H9 (cell line): ENCODE measurements around the gene PSTK. TPM values are rescaled to one million over a fixed set of nuclear protein-coding genes. Genes with fewer than 3 reads are reported as not detected.

Experiments
- DNase-seq: peaks from one replicate; pipeline ENCODE4 v3.0.0-alpha.2; 2017
- H2AFZ ChIP-seq: one replicate; pipeline ENCODE4 v1.6.1; 2013; ENCODE audit warnings: mild to moderate bottlenecking, low read length, control low read depth, moderate library complexity
- H2AK5ac ChIP-seq: 2 replicates; pipeline ENCODE4 v1.6.1; 2013; ENCODE audit warnings: low read length, control low read depth, mixed read lengths; ENCODE audit not compliant: insufficient read length
- H2BK120ac ChIP-seq: one replicate; pipeline ENCODE4 v1.6.1; 2013; ENCODE audit warnings: low read depth, mild to moderate bottlenecking, low read length, control low read depth, inconsistent platforms; ENCODE audit not compliant: poor library complexity, severe bottlenecking
- H2BK12ac ChIP-seq: 2 replicates; pipeline ENCODE4 v1.6.1; 2013; ENCODE audit warnings: low read length, control low read depth, mixed read lengths, low read depth; ENCODE audit not compliant: insufficient read length
- H2BK15ac ChIP-seq: 2 replicates; pipeline ENCODE4 v1.6.1; 2013; ENCODE audit warnings: low read depth, low read length, control low read depth
- H2BK20ac ChIP-seq: one replicate; pipeline ENCODE4 v1.6.1; 2013; ENCODE audit warnings: low read depth, mild to moderate bottlenecking, low read length, control low read depth, inconsistent platforms; ENCODE audit not compliant: poor library complexity, severe bottlenecking
- H2BK5ac ChIP-seq: 2 replicates; pipeline ENCODE4 v1.6.1; 2013; ENCODE audit warnings: low read length, control low read depth, mixed read lengths; ENCODE audit not compliant: insufficient read length
- H3K14ac ChIP-seq: 2 replicates; pipeline ENCODE4 v1.6.1; 2013; ENCODE audit warnings: low read length, control low read depth; ENCODE audit not compliant: insufficient read depth
- H3K18ac ChIP-seq: 2 replicates; pipeline ENCODE4 v1.6.1; 2013; ENCODE audit warnings: low read depth, mild to moderate bottlenecking, mixed read lengths, low read length, control low read depth; ENCODE audit not compliant: insufficient read length
- H3K23ac ChIP-seq: 2 replicates; pipeline ENCODE4 v1.6.1; 2013; ENCODE audit warnings: low read length, control low read depth, mixed read lengths, low read depth; ENCODE audit not compliant: insufficient read length
- H3K23me2 ChIP-seq: 2 replicates; pipeline ENCODE4 v1.6.1; 2013; ENCODE audit warnings: low read depth, mild to moderate bottlenecking, mixed read lengths, low read length, control low read depth; ENCODE audit not compliant: insufficient read length, poor library complexity, severe bottlenecking
- H3K27ac ChIP-seq: 2 replicates; pipeline ENCODE4 v1.5.1; 2013; ENCODE audit warnings: low read length, control low read depth, mixed read lengths, low read depth; ENCODE audit not compliant: insufficient read length
- H3K27me3 ChIP-seq: 2 replicates; pipeline ENCODE4 v1.6.1; 2013; ENCODE audit warnings: low read length, control low read depth, inconsistent platforms; ENCODE audit not compliant: insufficient read depth
- H3K4ac ChIP-seq: 2 replicates; pipeline ENCODE4 v1.6.1; 2013; ENCODE audit warnings: low read depth, mild to moderate bottlenecking, control low read depth, inconsistent platforms, low read length, moderate library complexity
- H3K4me1 ChIP-seq: 2 replicates; pipeline ENCODE4 v1.6.1; 2013; ENCODE audit warnings: low read length, control low read depth, inconsistent platforms; ENCODE audit not compliant: insufficient read depth
- H3K4me2 ChIP-seq: 2 replicates; pipeline ENCODE4 v1.6.1; 2013; ENCODE audit warnings: low read length, control low read depth, mixed read lengths; ENCODE audit not compliant: insufficient read length, insufficient read depth
- H3K56ac ChIP-seq: 2 replicates; pipeline ENCODE4 v1.6.1; 2013; ENCODE audit warnings: low read depth, mild to moderate bottlenecking, mixed read lengths, low read length, control low read depth; ENCODE audit not compliant: insufficient read length
- H3K79me1 ChIP-seq: 2 replicates; pipeline ENCODE4 v1.6.1; 2013; ENCODE audit warnings: low read depth, mild to moderate bottlenecking, moderate library complexity, low read length, control low read depth, inconsistent platforms; ENCODE audit not compliant: insufficient read depth, poor library complexity, severe bottlenecking
- H3K79me2 ChIP-seq: 2 replicates; pipeline ENCODE4 v1.6.1; 2013; ENCODE audit warnings: low read length, control low read depth, inconsistent platforms; ENCODE audit not compliant: insufficient read depth
- H3K9ac ChIP-seq: 2 replicates; pipeline ENCODE4 v1.6.1; 2013; ENCODE audit warnings: low read length, control low read depth, mixed read lengths; ENCODE audit not compliant: insufficient read length; ENCODE audit errors: extremely low read depth
- H3K9me3 ChIP-seq: one replicate; pipeline ENCODE4 v1.6.1; 2013; ENCODE audit warnings: low read depth, low read length, inconsistent platforms; ENCODE audit not compliant: control insufficient read depth
- H3T11ph ChIP-seq: one replicate; pipeline ENCODE4 v1.6.1; 2013; ENCODE audit warnings: mild to moderate bottlenecking, low read length, control low read depth, inconsistent platforms
- H4K20me1 ChIP-seq: one replicate; pipeline ENCODE4 v1.6.1; 2013; ENCODE audit not compliant: control insufficient read depth, insufficient read length, insufficient read depth
- H4K5ac ChIP-seq: 2 replicates; pipeline ENCODE4 v1.6.1; 2013; ENCODE audit warnings: low read depth, mild to moderate bottlenecking, mixed read lengths, low read length, control low read depth; ENCODE audit not compliant: insufficient read length
- H4K8ac ChIP-seq: replicated peaks from 2 replicates; pipeline ENCODE4 v1.6.1; 2013; ENCODE audit warnings: low read length, control low read depth, mixed read lengths, low read depth; ENCODE audit not compliant: insufficient read length
- H4K91ac ChIP-seq: 2 replicates; pipeline ENCODE4 v1.6.1; 2013; ENCODE audit warnings: low read depth, mild to moderate bottlenecking, moderate library complexity, mixed read lengths, low read length, control low read depth; ENCODE audit not compliant: insufficient read length
- H3K27ac Mint-ChIP-seq, 3 experiments: 2 replicates in 2 of 3; 3 replicates in 1 of 3; pipeline ENCODE4 v1.8.0; 2020 to 2021; ENCODE audit warnings: mixed read lengths in 3 of 3, mild to moderate bottlenecking in 1 of 3, moderate library complexity in 1 of 3
- H3K27me3 Mint-ChIP-seq: 2 replicates; pipeline ENCODE4 v1.8.0; 2021; ENCODE audit warnings: low read depth, mild to moderate bottlenecking, moderate library complexity, mixed read lengths
- H3K36me3 Mint-ChIP-seq, 3 experiments: 2 replicates in 2 of 3; 3 replicates in 1 of 3; pipeline ENCODE4 v1.8.0; 2020 to 2021; ENCODE audit warnings: low read depth in 3 of 3, mixed read lengths in 3 of 3; ENCODE audit not compliant: insufficient read depth in 1 of 3
- H3K4me1 Mint-ChIP-seq, 2 experiments: 2 replicates each; pipeline ENCODE4 v1.8.0; 2020; ENCODE audit warnings: mixed read lengths in 2 of 2
- H3K4me3 Mint-ChIP-seq, 2 experiments: 2 replicates in 1 of 2; 3 replicates in 1 of 2; pipeline ENCODE4 v1.8.0; 2020 to 2021; ENCODE audit warnings: mild to moderate bottlenecking in 2 of 2, mixed read lengths in 2 of 2, moderate library complexity in 1 of 2
- H3K9me3 Mint-ChIP-seq, 2 experiments: 2 replicates in 1 of 2; 3 replicates in 1 of 2; pipeline ENCODE4 v1.8.0; 2020; ENCODE audit warnings: mild to moderate bottlenecking in 2 of 2, mixed read lengths in 2 of 2, moderate library complexity in 1 of 2
- WGBS: extraction: QIAGEN DNeasy Blood & Tissue Kit; methylation state at CpG from one replicate; pipeline ENCODE4 v1.1.7; 2013; ENCODE audit warnings: missing lambda C conversion rate, low lambda C conversion rate, mixed read lengths; ENCODE audit not compliant: insufficient read length; ENCODE audit errors: extremely low coverage; 5-methylcytosine and 5-hydroxymethylcytosine counted together
- total RNA-seq: library from RNA; stranded (reverse); gene quantifications from 2 replicates; pipeline ENCODE4 v1.2.1, GENCODE V29; 2021
- TF ChIP-seq, protein P1 (sequence below): fragments of 200-600 bp; sonication (generic); conservative IDR thresholded peaks from 3 replicates; pipeline ENCODE4 v1.8.0; 2021; ENCODE audit warnings: antibody characterized with exemption, mild to moderate bottlenecking

PSTK gene
- total RNA-seq, 1 experiment from 2014 or later, result 8.0 TPM

DNA sequence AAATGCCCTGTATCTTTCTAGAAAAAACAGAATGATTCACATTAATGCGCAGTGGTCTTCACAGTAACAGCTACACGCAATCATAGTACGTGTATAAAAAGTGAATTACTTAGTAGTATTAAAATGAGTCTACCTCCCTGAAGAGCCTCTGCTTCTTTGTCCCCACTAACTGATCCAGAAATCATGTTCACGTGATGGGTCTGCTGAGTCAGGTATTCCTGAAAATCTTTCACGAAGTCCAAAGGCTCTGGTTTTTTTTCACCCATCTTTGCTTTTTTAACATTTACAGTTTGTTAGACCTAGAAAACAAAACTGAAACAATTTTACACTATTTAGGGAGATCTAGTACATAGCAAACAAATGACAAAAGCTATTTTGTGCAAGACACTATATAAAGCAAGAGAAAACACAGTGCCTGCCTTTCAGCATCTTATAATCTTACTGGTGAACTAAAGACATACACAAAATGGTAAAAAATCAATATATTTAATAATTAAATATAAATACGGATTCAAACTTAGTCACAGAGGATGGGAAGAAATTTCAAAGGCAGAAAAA, 18.2 kb downstream of the PSTK start:
- H3K18ac ChIP-seq, result no peak overlapping the region
- H2BK120ac ChIP-seq, result no peak overlapping the region
- H3T11ph ChIP-seq, result no peak overlapping the region
- H3K27me3 ChIP-seq, result no peaks in the 10 kb centered on the region; the same call in 1 of the 2 replicates
- no peak overlapping the region for H3K9ac ChIP-seq
- no peaks in the 10 kb centered on the region for H3K4me1 ChIP-seq
- DNase-seq, result no peak
- H2AK5ac ChIP-seq, result no peak overlapping the region
- H3K56ac ChIP-seq, result no peak overlapping the region
- H4K5ac ChIP-seq, result no peak overlapping the region
- no peaks in the 10 kb centered on the region for H3K9me3 ChIP-seq
- Mint-ChIP-seq H3K27me3 (no peaks in the 10 kb centered on the region), H3K27ac (no peak overlapping the region), H3K4me1 (peaks cover 4 to 11% of the 10 kb centered on the region in 2 experiments), H3K4me3 (no peak overlapping the region), H3K36me3 (peaks cover 3 to 30% (median 28%) of the 10 kb centered on the region in 3 experiments; a peak in 5 of 7 replicates), H3K9me3 (no peaks in the 10 kb centered on the region)
- no peak overlapping the region for H3K27ac ChIP-seq
- TF ChIP-seq, protein P1, sequence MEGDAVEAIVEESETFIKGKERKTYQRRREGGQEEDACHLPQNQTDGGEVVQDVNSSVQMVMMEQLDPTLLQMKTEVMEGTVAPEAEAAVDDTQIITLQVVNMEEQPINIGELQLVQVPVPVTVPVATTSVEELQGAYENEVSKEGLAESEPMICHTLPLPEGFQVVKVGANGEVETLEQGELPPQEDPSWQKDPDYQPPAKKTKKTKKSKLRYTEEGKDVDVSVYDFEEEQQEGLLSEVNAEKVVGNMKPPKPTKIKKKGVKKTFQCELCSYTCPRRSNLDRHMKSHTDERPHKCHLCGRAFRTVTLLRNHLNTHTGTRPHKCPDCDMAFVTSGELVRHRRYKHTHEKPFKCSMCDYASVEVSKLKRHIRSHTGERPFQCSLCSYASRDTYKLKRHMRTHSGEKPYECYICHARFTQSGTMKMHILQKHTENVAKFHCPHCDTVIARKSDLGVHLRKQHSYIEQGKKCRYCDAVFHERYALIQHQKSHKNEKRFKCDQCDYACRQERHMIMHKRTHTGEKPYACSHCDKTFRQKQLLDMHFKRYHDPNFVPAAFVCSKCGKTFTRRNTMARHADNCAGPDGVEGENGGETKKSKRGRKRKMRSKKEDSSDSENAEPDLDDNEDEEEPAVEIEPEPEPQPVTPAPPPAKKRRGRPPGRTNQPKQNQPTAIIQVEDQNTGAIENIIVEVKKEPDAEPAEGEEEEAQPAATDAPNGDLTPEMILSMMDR, result no peak
- no peak overlapping the region for H4K91ac ChIP-seq
- no peak overlapping the region for H3K4me2 ChIP-seq
- H3K79me1 ChIP-seq, result no peaks in the 10 kb centered on the region
- no peak overlapping the region for H2BK12ac ChIP-seq
- H4K8ac ChIP-seq, result no peak overlapping the region
- no peak overlapping the region for H2BK20ac ChIP-seq
- no peaks in the 10 kb centered on the region for H3K79me2 ChIP-seq
- no CpG with 5 or more reads among the region's 6 CpGs for WGBS
- H3K23me2 ChIP-seq, result no peaks in the 10 kb centered on the region
- H2BK15ac ChIP-seq, result no peak overlapping the region
- H3K14ac ChIP-seq, result no peak overlapping the region
- H2BK5ac ChIP-seq, result no peak overlapping the region
- no peaks in the 10 kb centered on the region for H4K20me1 ChIP-seq
- no peak overlapping the region for H3K4ac ChIP-seq
- H2AFZ ChIP-seq, result no peak overlapping the region
- H3K23ac ChIP-seq, result no peak overlapping the region
